ENCODE measurements around the gene THUMPD1.

THUMPD1 gene

GRCh38 chr16:20689668-20690067 lies 52.0 kb downstream of the THUMPD1 start:
- DNase-seq: no peak

GRCh38 chr16:20683812-20684211 lies 57.8 kb downstream of the THUMPD1 start:
- DNase-seq: no peak
